NB4 (cell line): Measurements from ENCODE around the gene IKZF4.

Experiments used
- DNase-seq: peaks from one replicate; pipeline ENCODE4 v3.0.0; 2010; ENCODE audit warnings: low read depth
- H3K4me3 ChIP-seq: one replicate; pipeline ENCODE4 v1.5.1; 2011; ENCODE audit warnings: mild to moderate bottlenecking, low read depth, low read length, moderate library complexity
- MAX ChIP-seq: IDR thresholded peaks from 2 replicates; pipeline ENCODE4 v1.6.1; 2011; ENCODE audit warnings: low read depth, low read length
- MYC ChIP-seq: IDR thresholded peaks from 2 replicates; pipeline ENCODE4 v1.6.1; 2011; ENCODE audit warnings: low read depth, low read length
- POLR2A ChIP-seq: IDR thresholded peaks from 2 replicates; pipeline ENCODE4 v1.6.1; 2011; ENCODE audit warnings: mild to moderate bottlenecking; ENCODE audit not compliant: insufficient read length; ENCODE audit errors: extremely low read depth
- TF ChIP-seq, protein P1 (sequence below): IDR thresholded peaks from one replicate; pipeline ENCODE4 v1.5.1; 2012; ENCODE audit warnings: low read depth, low read length

IKZF4 gene

GRCh38 chr12:56018356-56018755, 2.5 kb upstream of the IKZF4 start:
- TF ChIP-seq MAX, result no peak
- no peak for TF ChIP-seq POLR2A
- TF ChIP-seq, protein P1, sequence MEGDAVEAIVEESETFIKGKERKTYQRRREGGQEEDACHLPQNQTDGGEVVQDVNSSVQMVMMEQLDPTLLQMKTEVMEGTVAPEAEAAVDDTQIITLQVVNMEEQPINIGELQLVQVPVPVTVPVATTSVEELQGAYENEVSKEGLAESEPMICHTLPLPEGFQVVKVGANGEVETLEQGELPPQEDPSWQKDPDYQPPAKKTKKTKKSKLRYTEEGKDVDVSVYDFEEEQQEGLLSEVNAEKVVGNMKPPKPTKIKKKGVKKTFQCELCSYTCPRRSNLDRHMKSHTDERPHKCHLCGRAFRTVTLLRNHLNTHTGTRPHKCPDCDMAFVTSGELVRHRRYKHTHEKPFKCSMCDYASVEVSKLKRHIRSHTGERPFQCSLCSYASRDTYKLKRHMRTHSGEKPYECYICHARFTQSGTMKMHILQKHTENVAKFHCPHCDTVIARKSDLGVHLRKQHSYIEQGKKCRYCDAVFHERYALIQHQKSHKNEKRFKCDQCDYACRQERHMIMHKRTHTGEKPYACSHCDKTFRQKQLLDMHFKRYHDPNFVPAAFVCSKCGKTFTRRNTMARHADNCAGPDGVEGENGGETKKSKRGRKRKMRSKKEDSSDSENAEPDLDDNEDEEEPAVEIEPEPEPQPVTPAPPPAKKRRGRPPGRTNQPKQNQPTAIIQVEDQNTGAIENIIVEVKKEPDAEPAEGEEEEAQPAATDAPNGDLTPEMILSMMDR, result no peak
- TF ChIP-seq MYC, result no peak
- DNase-seq, result no peak

GRCh38 chr12:56021889-56022497, 1.1 kb downstream of the IKZF4 start:
- DNase-seq, result no peak
- TF ChIP-seq POLR2A (no peak), MAX (no peak), MYC (no peak)
- TF ChIP-seq, protein P1, result no peak
- H3K4me3 ChIP-seq, result no peak overlapping the region

More at GRCh38 chr12:56018356-56018755, 2.5 kb upstream of the IKZF4 start:
- H3K4me3 ChIP-seq, result no peak overlapping the region

DNA sequence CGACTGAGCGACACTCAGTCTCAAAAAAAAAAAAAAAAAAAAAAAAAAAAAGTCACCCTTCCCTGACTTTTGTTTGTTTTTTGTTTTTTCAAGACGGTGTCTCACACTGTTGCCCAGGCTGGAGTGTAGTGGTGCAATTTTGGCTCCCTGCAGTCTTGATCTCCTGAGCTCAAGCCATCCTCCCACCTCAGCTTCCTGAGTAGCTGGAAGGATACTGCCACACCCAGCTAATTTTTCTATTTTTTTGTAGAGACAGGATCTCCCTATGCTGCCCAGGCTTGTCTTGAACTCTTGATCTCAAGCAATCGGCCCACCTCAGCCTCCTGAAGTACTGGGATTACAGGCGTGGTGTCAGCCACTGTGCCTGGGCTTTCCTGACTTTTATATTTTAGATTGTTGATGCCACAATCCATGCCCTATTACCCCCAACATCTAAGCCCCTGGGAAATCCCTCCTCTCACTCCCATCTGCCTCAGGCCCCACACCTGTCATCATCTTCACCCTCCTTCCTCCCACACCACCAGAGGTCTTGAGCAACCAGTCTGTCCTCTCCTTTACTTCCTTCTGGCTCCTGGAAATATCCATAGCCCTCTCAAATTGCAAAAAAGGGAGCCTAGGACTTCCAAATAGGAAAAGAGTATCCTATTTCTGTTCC, 7.8 kb downstream of the IKZF4 start:
- no peak overlapping the region for H3K4me3 ChIP-seq
- TF ChIP-seq MYC, result no peak
- TF ChIP-seq, protein P1, result no peak
- no peak for TF ChIP-seq MAX
- no peak for TF ChIP-seq POLR2A
- DNase-seq, result no peak

DNA sequence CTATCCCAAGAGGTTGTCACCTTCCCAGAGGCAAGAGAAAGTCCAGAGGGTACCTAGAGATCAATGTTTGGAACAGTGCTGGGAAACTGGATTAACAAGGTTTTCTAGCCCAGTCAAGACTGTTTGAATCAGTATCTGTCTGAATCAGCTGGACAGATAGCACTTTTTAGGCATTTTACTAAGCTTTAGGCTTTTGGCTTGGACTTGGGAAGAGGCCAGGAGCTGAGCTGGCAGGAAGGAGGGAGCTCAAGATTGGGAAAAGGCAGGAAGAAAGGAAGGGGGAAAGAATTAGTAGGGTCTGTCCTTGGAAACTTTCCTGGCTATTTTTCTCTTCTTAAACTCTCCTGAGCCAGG, 8.3 kb downstream of the IKZF4 start:
- DNase-seq, result no peak
- no peak for TF ChIP-seq POLR2A
- TF ChIP-seq, protein P1, result no peak
- TF ChIP-seq MAX, result no peak
- TF ChIP-seq MYC, result no peak
- H3K4me3 ChIP-seq, result no peak overlapping the region

GRCh38 chr12:56029666-56030293, 8.9 kb downstream of the IKZF4 start:
- peak; percentile 73 for DNase-seq
- no peak overlapping the region for H3K4me3 ChIP-seq
- TF ChIP-seq, protein P1, result peak; percentile 97
- TF ChIP-seq MAX (no peak), MYC (no peak)
